WI38 (cell line): ENCODE results near the gene ZBTB46.
"Not testable (repeated sequence)": the region's sequence is repeated elsewhere in the genome, so short reads cannot be mapped to it uniquely, and the experiment has no call there.

Experiments
- H3K4me3 ChIP-seq: 2 replicates; pipeline ENCODE4 v1.5.1; 2011; ENCODE audit warnings: low read depth, mild to moderate bottlenecking, control low read depth, low read length
- CTCF ChIP-seq: IDR thresholded peaks from 2 replicates; pipeline ENCODE4 v1.5.1; 2012; ENCODE audit warnings: low read depth, mild to moderate bottlenecking, control low read depth, low read length

ZBTB46 gene

DNA sequence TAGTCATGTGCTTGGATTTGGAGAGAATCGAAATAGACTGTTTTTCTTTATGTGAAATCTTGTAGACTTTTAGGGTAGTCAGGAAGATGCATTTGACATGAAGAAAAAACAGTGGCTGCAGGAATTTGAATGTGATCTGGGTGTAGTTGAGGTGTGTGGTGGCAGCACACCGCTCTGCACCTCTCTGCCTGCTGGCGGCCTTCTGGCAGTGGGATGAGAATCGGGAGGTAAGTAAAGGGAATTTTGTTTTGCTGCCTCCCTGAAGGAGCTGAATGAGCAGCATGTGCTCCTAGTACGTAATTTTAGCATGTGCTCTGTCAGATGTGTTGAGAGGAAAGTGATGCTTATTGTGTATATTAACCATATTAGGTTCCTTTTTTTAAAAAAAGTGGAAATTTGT is 37.2 kb upstream of the ZBTB46 start:
- TF ChIP-seq CTCF = no peak
- no peak overlapping the region for H3K4me3 ChIP-seq

DNA sequence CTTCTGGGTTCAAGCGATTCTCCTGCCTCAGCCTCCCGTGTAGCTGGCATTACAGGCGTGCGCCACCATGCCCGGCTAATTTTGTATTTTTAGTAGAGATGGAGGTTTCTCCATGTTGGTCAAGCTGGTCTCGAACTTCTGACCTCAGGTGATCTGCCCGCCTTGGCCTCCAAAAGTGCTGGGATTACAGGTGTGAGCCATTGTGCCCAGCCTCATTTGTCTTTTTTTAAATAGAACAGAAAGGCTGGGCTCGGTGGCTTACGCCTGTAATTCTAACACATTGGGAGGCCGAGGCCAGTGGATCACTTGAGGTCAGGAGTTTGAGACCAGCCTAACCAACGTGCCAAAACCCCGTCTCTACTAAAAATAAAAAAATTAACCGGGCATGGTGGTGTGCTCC is 36.0 kb upstream of the ZBTB46 start:
- not testable (repeated sequence) for H3K4me3 ChIP-seq

GRCh38 chr20:63864978-63865640 is 34.0 kb upstream of the ZBTB46 start, which contains the start of gene TPD52L2:
Gene TPD52L2, plus strand, starts transcription at chr20:63865270. Its CDS starts 96 bp downstream, at chr20:63865366.
- H3K4me3 ChIP-seq = peak within 1 kb of the TSS; percentile 94
- no peak for TF ChIP-seq CTCF

DNA sequence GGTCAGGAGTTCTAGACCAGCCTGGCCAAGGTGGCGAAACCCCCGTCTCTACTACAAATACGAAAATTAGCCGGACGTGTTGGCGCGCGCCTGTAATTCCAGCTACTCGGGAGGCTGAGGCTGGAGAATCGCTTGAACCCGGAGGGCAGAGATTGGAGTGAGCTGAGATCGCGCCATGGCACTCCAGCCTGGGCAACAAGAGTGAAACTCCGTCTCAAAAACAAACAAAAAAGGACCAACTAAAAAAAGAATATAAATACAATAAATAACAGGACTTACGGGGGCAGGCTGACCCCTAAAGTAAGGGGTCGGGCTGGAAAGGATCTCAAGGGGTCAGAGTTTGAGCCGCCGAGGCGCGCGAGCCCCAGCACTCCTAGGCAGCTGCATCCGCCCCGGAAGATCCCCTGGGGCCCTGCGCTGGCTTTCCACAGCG is 33.5 kb upstream of the ZBTB46 start:
- peak overlapping the region; percentile 94 for H3K4me3 ChIP-seq
- no peak for TF ChIP-seq CTCF

DNA sequence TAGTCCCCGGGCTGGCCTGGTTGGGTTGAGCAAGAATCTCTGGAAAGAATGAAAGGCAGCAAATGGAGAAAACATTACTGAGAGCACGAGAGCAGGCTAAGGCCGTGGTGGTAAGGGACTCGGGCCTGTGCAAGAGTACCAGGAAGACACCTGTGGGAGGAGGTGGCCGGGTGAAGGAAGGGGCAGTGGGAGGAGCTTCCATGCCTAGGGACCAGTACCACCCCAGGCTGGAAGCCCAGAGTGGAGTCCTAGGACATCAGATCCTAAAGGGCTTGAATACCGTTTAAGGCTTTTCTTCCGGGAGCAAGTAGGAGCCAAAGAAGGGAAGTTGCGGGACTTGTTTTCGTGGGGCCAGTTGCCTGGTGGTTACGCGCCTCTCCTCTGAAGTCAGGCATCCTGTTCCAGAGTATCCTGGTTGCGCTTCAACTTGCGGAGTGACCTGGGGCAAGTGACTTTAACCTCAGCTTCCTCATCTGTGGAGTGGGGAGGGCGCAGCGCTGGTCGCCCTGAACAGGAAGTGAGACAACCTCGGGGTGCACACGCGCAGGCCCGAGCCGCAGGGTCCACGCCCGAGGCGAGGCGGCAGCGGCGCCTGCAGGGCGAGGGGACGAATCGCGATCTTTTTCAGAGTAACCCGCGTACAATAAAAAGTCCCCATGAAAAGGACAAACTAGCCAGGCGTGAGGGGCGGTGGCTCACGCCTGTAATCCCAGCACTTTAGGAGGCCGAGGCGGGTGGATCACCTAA is 32.9 kb upstream of the ZBTB46 start:
- TF ChIP-seq CTCF = peak; percentile 81
- H3K4me3 ChIP-seq = peak overlapping the region; percentile 94

DNA sequence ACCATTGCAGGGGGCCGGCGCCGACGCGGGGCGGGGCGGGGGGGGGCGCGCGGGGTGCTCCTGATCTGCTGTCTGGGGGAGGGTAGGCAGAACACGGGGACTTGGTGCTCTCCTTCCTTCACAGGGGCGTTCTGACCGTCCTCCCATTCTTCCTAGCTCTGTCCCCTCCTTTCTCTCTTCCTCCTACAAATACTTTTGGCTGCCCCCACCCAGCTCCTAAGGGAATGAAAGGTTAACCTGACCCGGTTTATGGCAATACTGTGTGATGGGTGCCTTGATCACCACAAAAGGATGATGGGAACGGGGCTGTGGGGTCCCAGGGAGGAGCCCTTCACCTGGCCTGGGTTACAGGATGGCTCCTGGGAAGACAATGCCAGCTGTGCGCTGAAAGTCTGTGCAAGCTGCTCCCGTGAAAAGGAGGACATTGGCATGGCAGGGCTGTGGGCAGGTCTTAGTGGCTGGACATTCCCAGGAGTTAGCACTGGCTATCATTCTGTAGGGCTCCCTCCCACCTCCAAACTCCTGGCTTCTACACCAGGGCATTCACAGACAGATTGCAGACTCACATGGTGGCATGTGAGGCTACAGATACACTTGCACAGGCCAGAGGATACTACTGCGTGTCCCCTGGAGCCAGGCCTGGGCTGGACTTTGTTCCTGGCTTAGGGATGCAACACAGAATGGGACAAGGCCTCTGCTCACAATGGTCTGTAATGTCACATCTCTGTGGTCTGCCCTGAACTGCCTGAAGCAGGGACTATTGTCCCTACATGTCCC is 32.1 kb upstream of the ZBTB46 start:
- no peak for TF ChIP-seq CTCF
- peak overlapping the region; percentile 94 for H3K4me3 ChIP-seq

- H3K4me3 ChIP-seq = no peak overlapping the region
- TF ChIP-seq CTCF = no peak
Measured at GRCh38 chr20:63861981-63862901, 31.2 kb upstream of the ZBTB46 start.
